IPS DF 6.9 (cell line): ENCODE results near the gene ARID1B.

ENCODE experiments used
- DNase-seq: peaks from one replicate; pipeline ENCODE4 v3.0.0-alpha.2; 2013; ENCODE audit warnings: low read depth, low spot score
- H3K27ac ChIP-seq: one replicate; pipeline ENCODE4 v1.5.1; 2013; ENCODE audit warnings: low read length, control low read depth
- H3K27me3 ChIP-seq: 2 replicates; pipeline ENCODE4 v1.6.1; 2013; ENCODE audit warnings: mild to moderate bottlenecking, low read length; ENCODE audit not compliant: control insufficient read depth, insufficient read depth
- H3K36me3 ChIP-seq: 2 replicates; pipeline ENCODE4 v1.6.1; 2013; ENCODE audit warnings: low read length; ENCODE audit not compliant: control insufficient read depth, insufficient read depth
- H3K4me1 ChIP-seq: 2 replicates; pipeline ENCODE4 v1.6.1; 2013; ENCODE audit warnings: low read length; ENCODE audit not compliant: control insufficient read depth, insufficient read depth
- H3K4me3 ChIP-seq: 2 replicates; pipeline ENCODE4 v1.5.1; 2013; ENCODE audit warnings: mild to moderate bottlenecking, low read length
- H3K9me3 ChIP-seq: 2 replicates; pipeline ENCODE4 v1.6.1; 2013; ENCODE audit warnings: low read length, inconsistent platforms; ENCODE audit not compliant: control insufficient read depth, insufficient read depth
- WGBS: extraction: QIAGEN DNeasy Blood & Tissue Kit; methylation state at CpG from one replicate; pipeline ENCODE4 v1.1.7; 2013; ENCODE audit warnings: mixed read lengths, missing lambda C conversion rate; ENCODE audit not compliant: insufficient read length, insufficient coverage; 5-methylcytosine and 5-hydroxymethylcytosine counted together

The ARID1B gene

GRCh38 chr6:157040191-157040590 is 263.0 kb downstream of the ARID1B start:
- WGBS: no CpG with 5 or more reads among the region's 7 CpGs

GRCh38 chr6:157045831-157046454 is 268.8 kb downstream of the ARID1B start:
- Histone ChIP-seq H3K36me3 (no peaks in the 10 kb centered on the region), H3K27ac (no peak overlapping the region), H3K4me1 (no peaks in the 10 kb centered on the region), H3K9me3 (no peaks in the 10 kb centered on the region), H3K27me3 (no peaks in the 10 kb centered on the region), H3K4me3 (no peak overlapping the region)
- WGBS: no CpG with 5 or more reads among the region's 2 CpGs
- DNase-seq: no peak

More at GRCh38 chr6:157040191-157040590, 263.0 kb downstream of the ARID1B start:
- no peak overlapping the region for H3K4me3 ChIP-seq
- no peaks in the 10 kb centered on the region for H3K9me3 ChIP-seq
- H3K27ac ChIP-seq: no peak overlapping the region
- H3K36me3 ChIP-seq: no peaks in the 10 kb centered on the region
- peaks cover 5% of the 10 kb centered on the region; the same call in 1 of the 2 replicates for H3K4me1 ChIP-seq
- DNase-seq: no peak
- no peaks in the 10 kb centered on the region for H3K27me3 ChIP-seq

DNA sequence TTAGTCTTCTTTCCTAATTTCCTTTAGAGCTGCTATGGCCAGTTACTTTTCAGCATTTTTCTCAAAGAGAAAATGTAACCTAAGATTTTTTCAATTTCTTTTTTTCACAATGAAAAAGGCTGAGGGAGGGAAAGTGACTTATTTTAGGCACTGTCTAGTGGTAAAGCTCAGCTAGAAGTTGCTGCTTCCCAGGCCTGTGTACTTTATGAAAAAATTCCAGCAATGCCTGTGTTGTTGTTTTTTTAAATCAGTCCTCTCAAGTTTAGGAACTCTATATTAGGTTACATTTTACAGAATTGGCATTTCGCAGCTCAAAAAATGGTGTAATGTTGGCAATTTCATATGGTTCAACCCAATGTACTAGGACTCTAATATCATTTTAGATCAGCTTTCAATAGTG is 269.6 kb downstream of the ARID1B start:
- no peaks in the 10 kb centered on the region for H3K4me1 ChIP-seq
- no peak overlapping the region for H3K4me3 ChIP-seq
- WGBS: no CpG with 5 or more reads among the region's 1 CpG
- H3K27ac ChIP-seq: no peak overlapping the region
- no peaks in the 10 kb centered on the region for H3K27me3 ChIP-seq
- no peaks in the 10 kb centered on the region for H3K9me3 ChIP-seq
- H3K36me3 ChIP-seq: no peaks in the 10 kb centered on the region
- DNase-seq: no peak

DNA sequence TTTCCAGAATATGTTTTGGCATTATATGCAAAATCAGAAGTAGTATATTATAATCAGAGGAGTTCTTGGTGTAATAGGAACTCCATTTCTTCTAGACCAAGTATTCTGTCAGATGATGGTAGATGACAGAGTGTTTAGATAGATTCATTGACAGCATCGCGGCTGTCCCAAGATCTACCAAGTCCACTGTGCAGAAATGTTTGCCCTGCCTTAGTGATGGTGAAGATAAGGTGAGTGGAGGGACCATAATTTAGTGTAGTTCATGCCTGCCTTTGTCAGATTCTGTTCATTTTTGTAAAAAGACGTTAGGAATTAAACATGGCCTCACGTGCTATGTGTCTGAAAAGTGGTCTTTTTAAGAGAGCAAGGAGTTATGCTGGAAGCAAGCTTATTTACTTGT is 270.1 kb downstream of the ARID1B start:
- Histone ChIP-seq H3K27me3 (no peaks in the 10 kb centered on the region), H3K9me3 (no peaks in the 10 kb centered on the region), H3K4me3 (no peak overlapping the region), H3K27ac (no peak overlapping the region), H3K4me1 (no peaks in the 10 kb centered on the region), H3K36me3 (no peaks in the 10 kb centered on the region)
- DNase-seq: no peak
- no CpG with 5 or more reads among the region's 4 CpGs for WGBS

GRCh38 chr6:157047951-157048350 is 270.8 kb downstream of the ARID1B start:
- Histone ChIP-seq H3K4me1 (no peaks in the 10 kb centered on the region), H3K9me3 (no peaks in the 10 kb centered on the region), H3K27ac (no peak overlapping the region), H3K4me3 (no peak overlapping the region), H3K27me3 (no peaks in the 10 kb centered on the region), H3K36me3 (no peaks in the 10 kb centered on the region)
- DNase-seq: no peak
- WGBS: no CpG with 5 or more reads among the region's 2 CpGs

- Histone ChIP-seq H3K9me3 (no peaks in the 10 kb centered on the region), H3K4me1 (no peaks in the 10 kb centered on the region), H3K27me3 (no peaks in the 10 kb centered on the region), H3K36me3 (no peaks in the 10 kb centered on the region), H3K4me3 (no peak overlapping the region), H3K27ac (no peak overlapping the region)
- WGBS: no CpG with 5 or more reads among the region's 5 CpGs
- DNase-seq: no peak
Observed at GRCh38 chr6:157049133-157049532, 272.0 kb downstream of the ARID1B start.

DNA sequence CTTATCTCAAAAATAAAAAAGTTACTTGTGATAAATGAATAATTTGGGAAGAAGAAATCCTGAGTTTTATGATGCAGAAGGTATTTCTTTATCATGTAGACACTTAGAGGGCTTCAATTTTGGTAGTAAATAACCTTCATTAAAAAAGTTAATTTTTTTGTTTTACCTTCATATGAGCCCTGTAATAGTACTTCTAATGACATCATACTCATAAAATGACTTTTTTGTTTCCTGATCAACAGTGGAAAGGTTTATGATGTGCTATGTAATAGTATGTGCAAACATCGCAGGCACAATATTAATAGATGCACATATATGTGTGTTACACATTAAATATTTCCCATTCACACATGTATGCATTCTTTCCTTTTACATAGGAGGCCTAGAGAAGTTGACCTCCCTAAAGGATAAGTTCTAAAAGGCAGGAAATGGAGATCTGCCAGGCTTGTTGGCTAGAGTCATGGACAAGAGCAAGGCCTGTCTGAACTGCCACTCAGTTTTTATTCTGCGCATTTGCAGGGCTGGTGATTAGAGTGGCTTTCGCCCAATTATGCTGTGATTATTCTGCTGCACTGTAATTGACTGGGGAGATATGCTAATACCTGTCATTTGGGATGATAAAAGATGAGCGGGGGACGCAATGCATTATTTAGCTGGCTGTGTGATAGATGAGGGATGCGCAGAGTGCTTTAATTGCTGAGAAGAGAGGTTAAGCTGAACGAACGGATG is 273.5 kb downstream of the ARID1B start:
- no peak overlapping the region for H3K27ac ChIP-seq
- H3K27me3 ChIP-seq: no peaks in the 10 kb centered on the region
- H3K36me3 ChIP-seq: no peaks in the 10 kb centered on the region
- H3K4me3 ChIP-seq: no peak overlapping the region
- H3K9me3 ChIP-seq: no peaks in the 10 kb centered on the region
- DNase-seq: no peak
- H3K4me1 ChIP-seq: no peaks in the 10 kb centered on the region
- WGBS: 100% methylated on average over 3 of the region's 8 CpGs

GRCh38 chr6:157054531-157054979 is 277.4 kb downstream of the ARID1B start:
- H3K36me3 ChIP-seq: no peaks in the 10 kb centered on the region
- H3K27me3 ChIP-seq: no peaks in the 10 kb centered on the region
- no peaks in the 10 kb centered on the region for H3K4me1 ChIP-seq
- no peak for DNase-seq
- no peaks in the 10 kb centered on the region for H3K9me3 ChIP-seq
- H3K27ac ChIP-seq: no peak overlapping the region
- H3K4me3 ChIP-seq: no peak overlapping the region
- WGBS: no CpG with 5 or more reads among the region's 4 CpGs

DNA sequence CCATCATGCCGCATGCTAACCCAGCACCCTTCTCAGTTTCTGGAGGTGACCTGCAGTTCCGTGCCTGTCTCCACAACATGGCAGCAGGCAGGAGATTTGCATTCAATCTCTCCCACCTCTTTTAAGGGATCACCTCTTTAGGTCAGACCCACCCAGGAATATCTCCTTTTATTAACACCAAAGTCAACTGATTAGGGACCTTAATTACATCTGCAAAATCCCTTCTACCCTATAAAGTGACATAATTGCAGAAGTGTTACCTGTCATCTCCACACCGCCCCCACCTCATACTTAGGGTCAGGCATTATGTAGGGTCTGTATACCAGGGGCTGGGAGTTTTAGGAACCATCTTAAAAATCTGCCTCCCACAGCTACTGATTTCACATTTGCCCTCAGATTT is 278.7 kb downstream of the ARID1B start:
- H3K9me3 ChIP-seq: no peaks in the 10 kb centered on the region

DNA sequence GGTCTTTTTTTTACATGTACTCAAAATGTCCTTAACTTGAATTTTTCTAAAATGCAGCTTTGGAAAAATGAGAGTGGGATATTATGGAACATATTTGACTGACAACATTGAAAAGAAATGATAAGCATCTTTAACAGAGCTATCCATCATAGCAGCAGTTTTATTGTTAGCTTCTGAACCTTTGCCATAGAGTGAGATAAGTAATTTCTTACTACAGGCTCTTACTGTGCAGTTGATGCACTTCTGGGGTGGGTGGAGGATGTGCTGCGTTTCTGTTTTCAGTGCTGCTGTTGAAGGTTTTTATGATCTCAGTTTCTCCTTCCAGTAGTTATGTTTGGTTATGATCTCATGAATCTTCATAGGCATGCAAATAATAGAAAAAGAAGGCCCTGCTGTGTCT is 279.1 kb downstream of the ARID1B start:
- no peaks in the 10 kb centered on the region for H3K4me1 ChIP-seq
- no peaks in the 10 kb centered on the region for H3K36me3 ChIP-seq
- no peak overlapping the region for H3K4me3 ChIP-seq
- no CpG with 5 or more reads among the region's 1 CpG for WGBS
- H3K27me3 ChIP-seq: no peaks in the 10 kb centered on the region
- no peaks in the 10 kb centered on the region for H3K9me3 ChIP-seq
- H3K27ac ChIP-seq: no peak overlapping the region
- DNase-seq: no peak

More for the DNA sequence above, 278.7 kb downstream of the ARID1B start:
- no peak overlapping the region for H3K4me3 ChIP-seq
- no peak overlapping the region for H3K27ac ChIP-seq
- no CpG with 5 or more reads among the region's 3 CpGs for WGBS
- DNase-seq: no peak
- H3K27me3 ChIP-seq: no peaks in the 10 kb centered on the region
- H3K4me1 ChIP-seq: no peaks in the 10 kb centered on the region
- H3K36me3 ChIP-seq: no peaks in the 10 kb centered on the region

GRCh38 chr6:157058574-157058973 is 281.4 kb downstream of the ARID1B start:
- no peak for DNase-seq
- H3K27me3 ChIP-seq: no peaks in the 10 kb centered on the region
- no peaks in the 10 kb centered on the region for H3K9me3 ChIP-seq
- no CpG with 5 or more reads among the region's 9 CpGs for WGBS
- H3K4me1 ChIP-seq: no peaks in the 10 kb centered on the region
- no peak overlapping the region for H3K27ac ChIP-seq
- H3K36me3 ChIP-seq: no peaks in the 10 kb centered on the region
- no peak overlapping the region for H3K4me3 ChIP-seq
